GM21786 (cell line): Measurements from ENCODE around the gene CCDC88A.
"Not testable (repeated sequence)": the region's sequence is repeated elsewhere in the genome, so short reads cannot be mapped to it uniquely, and the experiment has no call there.

ENCODE experiments used
- ATAC-seq: cut with Tn5 transposase; IDR thresholded peaks from one replicate; pipeline ENCODE4 v1.9.1; 2021; ENCODE audit not compliant: unreplicated experiment

Gene CCDC88A

DNA sequence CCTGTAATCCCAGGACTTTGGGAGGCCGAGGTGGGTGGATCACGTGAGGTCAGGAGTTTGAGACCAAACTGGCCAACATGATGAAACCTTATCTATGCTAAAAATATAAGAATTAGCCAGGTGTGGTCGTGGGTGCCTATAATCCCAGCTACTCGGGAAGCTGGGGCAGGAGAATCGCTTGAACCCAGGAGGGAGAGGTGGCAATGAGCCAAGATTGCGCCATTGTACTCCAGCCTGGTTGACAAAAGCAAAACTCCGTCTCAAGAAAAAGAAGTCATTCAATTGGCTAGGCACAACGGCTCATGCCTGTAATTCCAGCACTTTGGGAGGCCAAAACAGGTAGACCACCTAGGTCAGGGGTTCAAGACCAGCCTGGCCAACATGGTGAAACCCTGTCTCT, 178.1 kb downstream of the CCDC88A start:
- ATAC-seq = not testable (repeated sequence)

DNA sequence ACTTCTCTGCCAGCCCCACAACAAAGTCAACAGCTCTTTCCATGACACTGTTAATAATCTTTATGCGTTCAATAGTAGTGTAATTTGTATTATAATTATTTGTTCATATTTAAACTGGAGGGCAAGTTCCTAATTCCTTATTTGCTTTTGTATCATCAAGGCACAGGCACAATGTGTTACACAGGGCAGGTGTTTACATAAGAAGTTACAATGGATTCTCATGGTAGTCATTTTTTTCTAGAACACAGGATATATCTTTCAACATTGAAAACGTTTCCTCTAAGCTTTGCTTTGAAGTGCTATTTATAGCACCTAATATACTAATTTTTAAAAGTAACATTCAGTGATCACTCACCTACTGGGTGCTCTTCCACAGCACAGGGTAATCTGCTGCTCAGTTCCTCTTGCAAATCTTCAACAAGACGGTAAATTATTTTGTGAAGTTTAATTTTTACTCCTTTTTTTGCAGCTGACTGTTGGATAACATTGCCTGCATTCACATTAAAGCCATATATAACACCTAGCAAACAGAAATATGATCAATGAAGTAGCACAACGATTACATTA, 179.9 kb downstream of the CCDC88A start:
- no peak for ATAC-seq
